SIG-M5 treated with dmso at 0.1 percent for 504 hours (cell line): ENCODE data around the gene ARAP1.

Experiments used
- DNase-seq: peaks from one replicate; lab custom pipeline; 2025; ENCODE audit not compliant: unreplicated experiment; lab: John Stamatoyannopoulos, UW

Gene ARAP1

DNA sequence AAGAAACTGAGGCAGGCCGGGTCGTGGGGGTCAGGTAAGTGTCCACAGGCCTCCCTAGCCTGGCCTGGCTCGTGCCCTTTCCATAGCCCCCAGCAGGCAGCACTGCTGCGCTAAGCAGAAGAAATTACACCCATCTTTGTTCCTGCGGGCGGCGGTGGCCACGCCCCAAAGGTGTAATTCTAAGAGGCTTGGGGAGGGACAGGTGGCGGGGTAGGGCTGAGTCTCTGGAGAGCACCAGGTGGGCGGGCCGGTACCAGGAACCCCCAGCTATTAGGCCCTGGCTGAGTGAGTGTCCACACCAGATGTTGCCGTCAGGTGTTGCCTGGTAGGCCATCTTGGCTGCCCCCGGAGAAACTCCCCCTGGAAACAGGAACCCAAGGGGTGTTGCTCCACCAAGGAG lies 12.3 kb upstream of the ARAP1 start:
- no peak for DNase-seq

DNA sequence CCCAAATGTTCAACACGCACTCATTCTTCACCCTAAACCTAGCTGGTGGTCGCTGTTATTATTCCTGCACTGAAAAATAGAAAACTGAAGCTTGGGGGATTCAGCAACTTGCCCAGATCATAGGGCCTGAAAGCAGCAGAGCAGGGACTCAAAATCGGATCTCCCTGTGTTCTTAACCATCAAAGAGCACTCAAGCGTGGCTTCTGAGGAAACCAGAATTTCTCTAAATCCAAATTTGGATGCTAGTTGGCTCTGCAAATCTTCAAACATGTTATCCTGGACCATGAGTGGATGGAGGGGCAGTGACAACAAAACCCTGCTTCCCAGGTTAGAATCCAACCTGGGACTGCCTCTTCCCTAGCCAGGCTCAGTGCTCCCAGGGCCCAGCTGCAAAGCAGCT lies 11.6 kb upstream of the ARAP1 start:
- DNase-seq: no peak

DNA sequence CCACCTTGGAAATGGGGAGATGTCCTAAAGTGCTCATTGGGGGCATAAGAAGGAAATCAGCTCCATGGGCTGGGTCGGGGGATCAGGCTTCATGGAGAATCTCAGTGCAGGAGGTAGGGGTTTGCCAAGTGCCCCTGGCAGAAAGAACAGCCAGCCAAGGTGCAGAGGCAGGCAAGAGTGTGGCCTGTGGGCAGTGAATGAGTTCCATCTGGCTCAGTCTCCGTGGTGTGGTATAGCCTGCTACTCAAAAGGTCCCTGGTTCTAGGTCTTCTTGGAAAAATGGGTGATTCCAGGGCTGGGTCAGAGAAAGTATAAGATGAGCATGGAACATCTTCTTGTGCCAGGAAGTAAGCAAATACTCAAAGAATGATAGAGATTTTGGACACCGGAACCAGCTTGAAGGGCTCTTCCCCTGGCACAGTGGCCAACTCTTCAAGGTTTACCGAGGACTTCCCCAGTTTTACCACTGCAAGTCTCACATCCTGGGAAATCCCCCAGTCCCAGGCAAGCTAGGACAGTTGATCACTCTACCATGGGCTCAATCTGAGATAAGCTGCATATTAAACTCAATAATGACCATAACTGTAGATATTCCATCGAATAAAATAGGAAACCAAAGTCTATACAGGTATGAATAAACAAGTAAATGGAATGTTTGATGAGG lies 10.6 kb upstream of the ARAP1 start:
- no peak for DNase-seq

DNA sequence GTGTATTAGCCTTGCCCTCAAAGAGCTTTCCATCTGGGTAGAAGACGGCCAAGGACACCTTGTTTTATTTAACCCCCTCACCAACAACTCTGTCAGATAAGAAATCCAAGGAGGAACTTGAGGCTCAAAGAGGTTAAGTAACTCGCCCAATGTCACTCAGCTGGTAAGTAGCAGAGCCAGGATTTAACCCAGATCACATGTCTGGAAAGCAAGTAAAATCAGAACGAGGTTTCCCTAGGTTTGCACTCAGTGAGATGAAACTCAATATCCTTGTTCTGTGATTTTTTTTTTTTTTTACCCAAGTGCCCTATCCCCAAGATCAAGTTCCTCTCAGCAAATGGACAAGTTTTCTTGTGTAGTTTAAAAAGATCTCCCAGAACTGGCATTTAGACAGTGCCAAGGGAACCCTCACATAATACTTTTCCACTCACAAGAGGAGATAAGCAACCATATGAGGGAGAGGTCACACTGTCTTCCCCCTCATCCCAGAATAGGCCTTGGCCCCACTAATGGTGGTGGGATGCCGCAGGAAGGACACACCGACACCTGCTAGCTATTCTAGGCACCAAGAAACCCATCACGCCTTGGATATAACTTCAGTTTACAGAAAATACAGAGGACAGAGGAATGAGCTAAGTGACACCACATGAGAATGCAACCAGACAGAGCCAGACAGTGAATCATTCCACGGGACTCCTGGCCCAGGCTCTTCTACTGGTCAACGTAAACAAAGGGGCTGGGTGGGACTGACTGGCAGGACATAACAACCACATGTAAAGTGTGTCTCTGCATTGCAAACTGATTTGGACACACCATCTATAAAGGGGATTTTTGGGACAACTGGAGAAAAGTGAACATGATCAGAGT lies 8.6 kb upstream of the ARAP1 start:
- no peak for DNase-seq

DNA sequence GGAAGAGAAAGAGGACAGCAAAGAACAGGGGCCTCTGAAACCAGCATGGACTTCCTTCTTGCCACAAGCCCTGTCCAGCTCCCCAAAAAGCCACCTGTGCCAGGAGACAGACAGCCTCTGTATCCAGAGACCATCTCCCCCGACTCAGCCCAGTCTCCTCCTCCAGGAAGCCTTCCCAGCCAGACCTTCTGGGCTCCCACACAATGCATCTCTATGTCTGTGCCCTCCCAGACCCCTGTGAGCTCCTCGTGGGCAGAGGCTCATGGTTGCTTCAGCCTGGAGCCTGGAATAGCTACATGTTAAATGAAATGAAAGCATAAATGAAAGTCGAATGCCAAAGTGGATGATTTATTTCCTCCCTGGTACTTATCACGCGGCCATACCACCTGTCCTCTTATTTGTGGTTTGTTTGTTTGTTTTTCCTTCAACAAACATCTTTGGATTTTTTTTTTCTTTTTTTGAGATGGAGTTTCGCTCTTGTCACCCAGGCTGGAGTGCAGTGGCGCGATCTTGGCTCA lies 7.3 kb upstream of the ARAP1 start:
- DNase-seq: no peak

DNA sequence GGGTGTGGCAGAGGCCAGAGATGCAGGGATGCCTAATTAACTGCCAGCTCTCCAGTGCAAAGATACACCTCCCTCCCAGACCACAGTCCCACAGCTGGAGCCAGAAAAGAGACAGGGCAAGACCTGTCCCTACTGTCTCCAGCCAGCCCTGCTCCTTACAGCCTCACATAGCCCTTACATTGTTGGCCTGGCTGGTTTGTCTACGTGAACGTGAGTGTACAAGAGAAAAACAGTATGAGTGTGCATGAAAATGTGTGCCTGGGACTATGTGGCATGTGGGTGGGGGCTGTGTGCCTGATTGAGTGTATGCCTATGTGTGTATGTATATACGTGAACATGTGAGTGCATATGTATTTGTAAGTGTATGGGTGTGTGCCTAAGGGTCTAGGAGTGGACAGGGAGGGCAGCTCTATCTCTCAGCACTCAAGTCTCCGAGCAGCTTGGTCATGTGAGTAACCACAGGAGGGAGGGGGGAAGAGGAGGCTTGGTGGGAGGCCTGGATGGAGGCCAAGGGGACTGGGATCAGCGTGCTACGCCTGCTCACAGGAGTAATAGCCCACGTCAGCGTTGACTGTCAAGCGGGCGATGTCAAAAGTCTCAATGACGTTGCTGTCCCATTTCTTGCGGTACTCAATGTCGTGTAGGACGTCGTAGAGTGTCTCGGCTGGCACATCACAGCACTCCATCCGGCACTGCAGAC lies 6.6 kb upstream of the ARAP1 start:
- DNase-seq: no peak

DNA sequence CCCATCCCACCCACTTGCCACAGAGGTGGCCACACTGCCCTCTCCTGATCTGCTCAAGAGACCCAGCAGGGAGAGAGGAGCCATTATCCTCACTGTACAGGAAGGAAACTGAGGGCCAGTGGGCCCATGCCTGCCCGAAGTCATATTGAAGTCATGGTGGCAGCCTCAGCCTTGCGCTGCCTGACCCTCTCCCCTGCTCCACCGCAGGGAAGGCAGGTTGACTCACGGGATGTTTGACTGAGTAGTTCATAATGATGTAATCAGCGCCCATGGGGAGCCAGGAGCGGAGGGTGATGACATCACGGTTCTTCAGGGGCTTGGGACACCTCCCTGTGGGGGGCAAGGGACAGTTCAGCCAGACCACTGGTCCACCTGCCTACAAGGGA lies 6.1 kb upstream of the ARAP1 start:
- DNase-seq: no peak

DNA sequence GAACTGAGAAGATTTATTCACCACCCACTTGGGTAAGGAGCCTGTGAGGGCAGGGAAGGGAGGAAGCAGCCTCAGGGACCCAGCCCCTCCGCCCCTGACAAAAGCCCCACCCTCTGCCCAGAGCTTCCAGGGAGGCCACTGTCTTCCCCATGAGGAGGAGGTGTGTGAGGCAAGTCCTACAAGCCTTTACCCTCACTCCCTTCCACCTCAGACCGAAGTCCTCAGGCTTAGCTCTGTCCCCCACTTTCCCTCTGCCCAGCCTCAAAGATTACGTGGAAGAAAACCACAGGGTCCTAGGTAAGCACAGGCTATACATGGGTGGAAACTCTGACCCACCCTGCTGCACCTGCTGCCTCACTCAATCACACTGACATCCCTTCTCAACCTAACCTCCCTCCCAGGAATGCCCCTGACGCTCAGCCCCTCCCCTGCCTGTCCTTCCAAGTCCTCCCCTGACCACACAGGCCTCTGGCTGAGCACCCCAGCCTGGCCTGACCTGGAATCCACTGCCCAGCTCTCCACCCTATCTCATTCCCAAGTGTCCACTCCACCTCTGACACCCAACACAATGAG lies 3.6 kb upstream of the ARAP1 start:
- DNase-seq: no peak

DNA sequence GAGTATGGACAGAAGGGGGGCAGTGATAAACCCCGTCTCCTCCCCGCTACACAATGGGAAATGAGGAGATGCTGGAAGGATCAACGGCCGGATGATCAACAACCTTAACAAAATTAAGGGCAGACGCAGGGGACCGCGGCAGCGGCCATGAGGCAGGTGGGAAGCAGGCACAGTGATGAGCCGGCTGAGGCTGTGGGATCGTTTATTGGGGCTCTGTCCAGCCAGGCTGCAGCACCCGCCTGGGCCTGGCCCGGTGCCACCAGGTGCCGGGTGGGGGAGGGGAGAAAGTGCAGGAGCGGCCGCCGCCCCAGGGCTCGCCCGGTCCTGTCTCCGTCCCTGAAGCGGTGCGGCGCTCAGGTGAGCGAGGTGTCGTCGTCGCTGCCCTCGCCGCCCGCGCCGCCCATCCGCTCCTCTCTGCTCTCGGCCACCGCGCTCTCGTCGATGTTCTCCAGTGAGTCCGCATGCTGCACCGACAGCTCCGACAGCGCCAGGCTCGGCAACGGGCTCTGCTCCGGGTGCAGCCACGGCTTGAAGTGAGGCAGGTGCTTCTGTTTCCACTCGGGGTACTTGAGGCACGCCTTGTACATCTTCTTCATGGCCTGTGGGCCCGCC lies 2.4 kb upstream of the ARAP1 start:
- DNase-seq: no peak

DNA sequence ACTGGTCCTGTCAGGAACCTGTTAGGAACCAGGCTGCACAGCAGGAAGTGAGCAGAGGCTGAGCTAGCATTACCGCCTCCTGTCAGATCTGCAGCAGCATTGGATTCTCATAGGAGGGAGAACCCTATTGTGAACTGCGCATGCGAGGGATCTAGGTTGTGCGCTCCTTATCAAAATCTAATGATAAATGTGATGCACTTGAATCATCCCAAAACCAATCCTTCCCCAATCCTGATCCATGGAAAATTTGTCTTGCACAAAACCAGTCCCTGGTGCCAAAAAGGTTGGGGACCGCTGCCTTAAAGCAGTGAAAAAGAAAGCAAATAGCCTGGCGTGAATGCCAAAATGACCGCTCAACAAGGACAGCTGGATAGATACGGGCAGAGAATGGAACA lies 1.9 kb upstream of the ARAP1 start:
- no peak for DNase-seq

DNA sequence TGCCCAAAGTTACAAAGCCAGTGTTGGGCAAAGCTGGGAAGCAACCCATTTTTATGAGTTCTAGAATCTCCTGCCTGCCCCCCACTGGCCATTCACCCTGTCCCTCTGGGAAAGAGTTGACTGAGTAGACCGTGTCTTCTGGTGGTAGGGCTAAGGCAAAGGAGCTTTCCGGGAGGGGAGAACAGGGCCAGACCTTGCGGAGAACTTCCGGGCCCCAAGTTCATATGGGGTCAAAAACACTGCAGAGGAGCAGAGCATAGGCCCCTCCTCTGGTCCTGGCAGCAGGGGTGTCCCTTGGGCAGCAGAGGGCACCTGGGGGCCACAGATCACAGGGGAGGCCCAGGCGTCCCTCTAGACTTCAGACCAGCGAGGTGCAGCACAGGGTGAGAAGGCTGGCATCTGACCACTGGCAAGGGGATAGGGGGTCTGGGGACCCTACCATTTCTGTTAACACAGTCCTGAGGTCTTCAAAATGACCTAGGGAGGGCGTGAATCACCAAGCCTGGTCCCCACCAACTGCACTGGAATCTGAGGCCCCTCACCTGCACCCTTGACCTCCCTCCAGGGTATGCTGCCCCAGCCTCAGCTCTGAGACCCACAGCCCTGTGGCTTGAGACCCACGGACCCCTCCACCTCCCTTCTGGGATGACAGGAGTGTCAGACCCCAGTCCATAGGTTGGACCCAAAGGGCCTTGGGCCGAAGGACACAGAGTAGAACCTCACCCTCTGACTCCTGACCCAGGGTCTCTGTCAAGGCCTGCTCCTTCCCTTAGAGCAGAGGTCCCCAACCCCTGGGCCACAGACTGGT lies 1.3 kb upstream of the ARAP1 start:
- no peak for DNase-seq

DNA sequence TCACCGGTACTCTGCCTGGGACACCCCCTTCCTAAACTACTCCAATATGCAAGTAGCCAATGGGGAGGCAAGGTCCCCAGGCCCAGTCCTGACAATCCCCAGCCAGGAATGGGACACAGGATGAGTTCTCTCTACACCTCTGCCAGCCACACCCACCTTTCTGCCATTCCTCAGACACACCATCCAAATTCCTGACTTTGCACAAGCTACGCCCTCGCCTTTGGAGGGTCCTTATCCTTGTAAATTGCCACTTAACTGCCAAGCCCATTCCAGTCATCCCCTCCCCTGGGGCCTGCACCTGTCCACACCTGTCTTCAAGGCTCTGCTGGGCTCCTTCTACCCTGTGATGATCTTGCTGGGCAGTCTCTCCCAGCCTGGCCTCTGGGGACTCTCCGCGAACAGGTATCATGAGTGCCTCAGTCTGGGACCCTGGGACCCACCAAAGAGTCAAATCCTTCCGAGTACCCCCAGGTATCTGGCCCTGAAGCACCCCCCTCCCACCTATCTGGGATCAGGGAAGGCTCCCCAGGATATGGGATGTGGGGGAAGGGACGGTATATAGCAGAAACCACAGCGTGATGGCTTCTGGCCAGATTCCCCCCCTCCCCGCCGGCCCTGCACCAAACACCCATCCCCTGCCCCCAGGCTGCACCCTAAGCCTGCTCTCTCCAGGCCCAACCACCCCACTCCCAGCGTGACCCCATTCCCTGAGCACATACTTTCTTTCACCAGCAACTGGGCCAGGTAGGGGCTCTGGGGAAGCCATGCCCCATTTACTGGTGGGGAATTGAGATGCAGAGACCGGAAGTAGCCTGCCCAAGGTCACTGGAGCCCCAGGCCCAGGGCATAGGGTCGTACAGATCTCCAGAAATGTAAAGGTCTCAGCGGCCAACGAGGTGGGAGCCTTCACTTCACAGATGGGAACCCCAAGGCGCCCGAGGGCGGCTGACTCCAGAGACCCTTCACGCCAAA lies 806 bp downstream of the ARAP1 start:
- no peak for DNase-seq

DNA sequence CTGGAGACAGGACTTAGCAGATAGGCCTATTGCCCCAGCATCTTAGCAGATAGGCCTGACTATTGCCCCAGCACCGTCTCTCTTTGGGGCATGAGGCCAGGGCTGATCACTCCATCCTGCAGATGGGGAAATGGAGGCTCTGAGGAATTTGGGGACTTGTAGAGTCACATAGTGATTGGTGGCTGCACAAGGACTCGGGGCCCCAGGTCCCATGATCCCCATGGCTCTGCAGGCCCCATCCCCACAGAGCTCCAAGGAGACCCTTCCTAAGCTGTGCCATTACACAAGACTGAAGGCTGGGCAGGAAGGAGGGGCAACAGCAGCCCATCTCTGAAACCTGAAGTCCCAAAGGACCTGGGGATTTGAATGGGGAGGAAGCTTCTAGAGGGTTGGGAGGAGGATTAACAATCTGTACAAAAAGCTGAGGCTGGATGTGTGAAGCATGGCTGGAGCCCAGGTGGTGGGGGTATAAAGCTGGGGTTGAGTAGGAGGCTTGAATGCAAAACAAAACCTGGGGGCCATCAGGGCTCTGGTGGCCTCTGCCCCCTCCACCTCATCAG lies 1.6 kb downstream of the ARAP1 start:
- no peak for DNase-seq

DNA sequence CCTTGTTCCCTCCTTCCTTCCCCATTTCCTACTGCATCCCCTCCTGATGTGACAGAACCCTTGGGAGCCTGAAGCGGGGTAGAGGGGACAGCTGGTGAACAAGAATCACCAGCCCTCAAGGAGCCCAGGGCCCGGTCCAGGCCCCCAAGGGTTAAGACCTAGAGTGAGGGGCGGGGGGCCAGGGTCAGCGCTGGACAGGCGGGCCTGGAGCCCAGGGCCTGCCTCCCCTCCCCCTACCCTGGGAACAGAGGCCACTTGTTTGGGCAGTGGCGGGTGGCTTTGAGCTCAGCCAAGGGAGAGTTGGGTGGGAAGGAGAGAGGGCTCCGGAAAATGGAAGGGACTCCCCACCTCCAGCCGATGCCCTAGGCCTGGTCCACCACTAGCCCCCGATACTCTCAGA lies 2.1 kb downstream of the ARAP1 start:
- no peak for DNase-seq

DNA sequence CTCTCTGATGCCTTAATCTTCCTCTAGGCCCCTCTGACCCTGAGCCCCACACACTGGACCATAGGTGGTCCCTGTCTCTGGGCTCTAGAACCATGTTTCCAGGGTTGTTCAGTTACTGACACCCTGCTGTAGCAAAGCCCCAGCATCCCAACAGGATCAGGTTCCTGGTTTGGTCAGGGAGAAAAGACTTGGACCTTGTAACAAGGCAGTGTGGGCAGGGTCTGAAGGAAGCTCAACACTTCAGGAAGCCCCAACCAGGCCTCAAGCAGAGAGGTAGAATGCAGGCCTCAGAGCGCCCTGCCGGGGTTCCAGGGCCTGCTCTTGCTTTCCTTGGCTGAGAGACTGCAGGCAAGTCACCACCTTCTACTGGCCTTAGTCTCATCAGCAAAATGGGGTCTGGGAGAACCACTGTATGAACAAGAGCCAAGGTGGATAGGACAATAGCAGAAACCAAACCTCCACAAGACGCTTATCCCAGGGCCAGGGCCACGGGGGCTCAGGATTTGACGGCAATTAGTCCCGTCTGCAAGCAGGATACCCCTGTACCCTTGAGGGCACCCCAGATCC lies 4.8 kb downstream of the ARAP1 start:
- DNase-seq: no peak

DNA sequence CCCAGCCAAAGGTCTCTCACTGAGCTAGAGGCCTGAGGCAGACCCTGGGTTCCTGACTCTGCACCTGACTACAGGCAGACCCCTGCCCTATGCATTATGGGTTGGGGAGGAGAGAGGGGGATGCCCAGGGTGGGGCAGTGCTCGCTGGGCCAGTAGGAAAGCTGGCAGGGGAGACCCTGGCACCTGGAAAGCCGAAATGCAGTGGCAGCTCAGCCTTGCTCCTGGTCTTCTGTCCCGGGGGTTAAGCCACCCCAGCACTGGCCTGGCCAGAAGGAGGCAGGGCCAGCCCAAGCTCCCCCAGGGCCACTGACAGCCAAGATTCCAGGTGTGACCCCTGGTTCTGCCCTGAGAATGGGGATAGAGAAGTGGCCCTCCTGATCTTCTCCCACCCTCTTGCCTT lies 5.4 kb downstream of the ARAP1 start:
- no peak for DNase-seq

DNA sequence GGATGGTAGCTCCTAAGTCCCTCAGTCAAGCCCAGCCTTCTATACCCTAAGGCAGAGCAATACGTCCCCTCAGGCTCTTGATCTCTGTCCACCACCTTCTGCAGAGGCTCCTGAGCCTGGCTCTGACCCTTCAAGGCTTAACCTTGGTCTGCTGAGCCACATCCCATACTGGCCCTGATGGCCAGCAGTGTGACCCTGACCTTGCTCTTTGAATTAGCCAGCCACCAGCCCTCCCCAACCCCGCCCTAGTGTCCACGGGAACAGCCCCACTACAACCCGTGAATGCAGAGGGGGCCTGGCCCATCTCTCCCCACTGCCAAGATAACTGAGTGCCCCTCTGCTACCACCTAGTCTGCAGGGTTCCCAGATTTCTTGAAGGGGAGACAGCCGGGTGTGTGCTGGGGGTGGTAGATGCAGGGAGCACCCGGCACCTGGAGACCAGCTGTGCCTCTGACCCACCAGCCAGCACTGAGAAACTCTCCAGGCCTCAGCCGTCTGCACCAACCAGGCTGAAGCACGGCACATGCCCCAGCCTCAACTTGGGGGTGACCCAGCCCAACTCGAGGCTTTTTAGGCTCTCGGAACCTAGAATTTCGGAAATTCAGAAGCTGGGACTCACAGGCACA lies 6.2 kb downstream of the ARAP1 start:
- no peak for DNase-seq

DNA sequence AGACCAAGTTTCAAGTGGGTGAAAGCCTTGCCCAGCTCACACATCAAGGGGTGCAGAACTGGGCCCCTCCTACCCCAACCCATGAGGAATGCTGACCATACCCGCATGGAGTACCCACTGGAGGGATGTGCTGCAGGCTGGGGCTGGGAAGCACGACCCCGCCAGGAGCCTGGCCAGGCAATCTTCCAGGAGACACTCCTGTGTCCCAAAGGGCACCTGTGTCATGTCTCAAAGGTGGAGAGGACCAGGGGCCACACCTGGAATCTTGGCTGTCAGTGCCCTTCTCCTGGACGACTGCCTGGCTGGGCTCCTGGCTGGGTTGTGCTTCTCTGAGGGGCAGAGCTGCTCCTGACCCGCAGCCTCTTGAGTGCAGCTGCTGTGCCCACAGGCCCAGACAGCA lies 6.7 kb downstream of the ARAP1 start:
- no peak for DNase-seq
